OCI-LY1 (cell line): Measurements from ENCODE around the gene TAAR9.

ENCODE experiments used
- H2AFZ ChIP-seq: fragments of 200-600 bp; sonication (generic), shearing (Covaris generic); 2 replicates; pipeline ENCODE4 v1.6.0; 2014; ENCODE audit warnings: antibody characterized with exemption, mild to moderate bottlenecking, low read length
- H3F3A ChIP-seq: fragments of 200-600 bp; sonication (generic), shearing (Covaris generic); 2 replicates; pipeline ENCODE4 v1.6.0; 2014; ENCODE audit warnings: mild to moderate bottlenecking, antibody characterized with exemption, low read length, moderate library complexity; ENCODE audit not compliant: insufficient read depth
- H3K27ac ChIP-seq: fragments of 200-600 bp; sonication (generic); 2 replicates; pipeline ENCODE4 v1.5.1; 2014; ENCODE audit warnings: low read length, mixed run types, mild to moderate bottlenecking, low read depth; ENCODE audit not compliant: poor library complexity, severe bottlenecking
- H3K27me3 ChIP-seq: fragments of 200-600 bp; sonication (generic); 2 replicates; pipeline ENCODE4 v1.6.0; 2014; ENCODE audit warnings: antibody characterized with exemption, mild to moderate bottlenecking, low read length, moderate library complexity; ENCODE audit not compliant: insufficient read depth
- H3K36me3 ChIP-seq: fragments of 200-600 bp; sonication (generic); 2 replicates; pipeline ENCODE4 v1.6.1; 2014; ENCODE audit warnings: mild to moderate bottlenecking, antibody characterized with exemption, low read length, moderate library complexity, mixed read lengths; ENCODE audit not compliant: insufficient read depth
- H3K4me1 ChIP-seq: fragments of 200-600 bp; sonication (generic); 2 replicates; pipeline ENCODE4 v1.5.1; 2014; ENCODE audit warnings: mild to moderate bottlenecking, low read length, moderate library complexity; ENCODE audit not compliant: insufficient read depth, severe bottlenecking
- H3K4me2 ChIP-seq: fragments of 200-600 bp; sonication (generic), shearing (Covaris generic); 2 replicates; pipeline ENCODE4 v1.6.1; 2014; ENCODE audit warnings: low read length
- H3K4me3 ChIP-seq: fragments of 200-600 bp; sonication (generic); 2 replicates; pipeline ENCODE4 v1.5.1; 2014; ENCODE audit warnings: low read length, low read depth, mild to moderate bottlenecking, mixed read lengths; ENCODE audit not compliant: poor library complexity, severe bottlenecking
- H3K79me2 ChIP-seq: fragments of 200-600 bp; shearing (Covaris generic); 2 replicates; pipeline ENCODE4 v1.6.1; 2016; ENCODE audit warnings: mixed run types, low read length, mixed read lengths; ENCODE audit not compliant: insufficient read depth
- H3K9ac ChIP-seq: fragments of 200-600 bp; sonication (generic), shearing (Covaris generic); 2 replicates; pipeline ENCODE4 v1.6.1; 2014; ENCODE audit warnings: mild to moderate bottlenecking, low read length, mixed read lengths
- H3K9me2 ChIP-seq: fragments of 200-600 bp; sonication (generic), shearing (Covaris generic); 2 replicates; pipeline ENCODE4 v1.6.1; 2014; ENCODE audit warnings: low read depth, mild to moderate bottlenecking, low read length, mixed read lengths
- H3K9me3 ChIP-seq: fragments of 200-600 bp; shearing (Covaris generic); 2 replicates; pipeline ENCODE4 v1.6.1; 2014; ENCODE audit warnings: low read length, mixed read lengths
- H4K20me1 ChIP-seq: fragments of 200-600 bp; sonication (generic), shearing (Covaris generic); 2 replicates; pipeline ENCODE4 v1.6.0; 2016; ENCODE audit warnings: mild to moderate bottlenecking, low read length; ENCODE audit not compliant: insufficient read depth
- CTCF ChIP-seq: fragments of 200-600 bp; sonication (generic), shearing (Covaris generic); IDR thresholded peaks from 2 replicates; pipeline ENCODE4 v1.5.1; 2017; ENCODE audit warnings: mild to moderate bottlenecking, antibody characterized with exemption, low read length, moderate library complexity, mixed read lengths
- EZH2 ChIP-seq: fragments of 200-600 bp; sonication (generic), shearing (Covaris generic); IDR thresholded peaks from 2 replicates; pipeline ENCODE4 v1.8.0; 2017; ENCODE audit warnings: borderline replicate concordance, mixed run types, mild to moderate bottlenecking, antibody characterized with exemption, low read length, moderate library complexity, mixed read lengths

TAAR9 gene

GRCh38 chr6:132505158-132505557 lies 32.9 kb upstream of the TAAR9 start:
- H3K9ac ChIP-seq = no peak overlapping the region; the same call in 1 of the 2 replicates
- H4K20me1 ChIP-seq = no peaks in the 10 kb centered on the region
- peaks cover 80% of the 10 kb centered on the region for H3K4me1 ChIP-seq
- H3K9me3 ChIP-seq = no peaks in the 10 kb centered on the region
- H3K27ac ChIP-seq = peak overlapping the region; percentile 60
- peak overlapping the region; percentile 20; the same call in 1 of the 2 replicates for H3K4me2 ChIP-seq
- no peaks in the 10 kb centered on the region for H3F3A ChIP-seq
- peaks cover 65% of the 10 kb centered on the region for H3K79me2 ChIP-seq
- TF ChIP-seq EZH2 (no peak), CTCF (no peak)
- H3K4me3 ChIP-seq = peak overlapping the region; percentile 25
- peaks cover 54% of the 10 kb centered on the region for H3K36me3 ChIP-seq
- H3K27me3 ChIP-seq = no peaks in the 10 kb centered on the region
- no peaks in the 10 kb centered on the region for H3K9me2 ChIP-seq
- H2AFZ ChIP-seq = no peak overlapping the region

- H3K36me3 ChIP-seq = peaks cover 42% of the 10 kb centered on the region
- peak overlapping the region; percentile 60 for H3K27ac ChIP-seq
- no peak for TF ChIP-seq CTCF
- no peak for TF ChIP-seq EZH2
- H4K20me1 ChIP-seq = no peaks in the 10 kb centered on the region
- H3K9me3 ChIP-seq = no peaks in the 10 kb centered on the region
- H3K27me3 ChIP-seq = no peaks in the 10 kb centered on the region
- peaks cover 78% of the 10 kb centered on the region for H3K79me2 ChIP-seq
- H2AFZ ChIP-seq = no peak overlapping the region
- no peaks in the 10 kb centered on the region for H3K9me2 ChIP-seq
- H3K9ac ChIP-seq = peak overlapping the region; percentile 12; the same call in 1 of the 2 replicates
- H3K4me1 ChIP-seq = peaks cover 83% of the 10 kb centered on the region
- no peaks in the 10 kb centered on the region for H3F3A ChIP-seq
- H3K4me3 ChIP-seq = no peak overlapping the region
- H3K4me2 ChIP-seq = peak overlapping the region; percentile 20; the same call in 1 of the 2 replicates
Observed at GRCh38 chr6:132506461-132506860, 31.6 kb upstream of the TAAR9 start.

- Histone ChIP-seq H3K79me2 (peaks cover 85% of the 10 kb centered on the region), H3K4me1 (peaks cover 82% of the 10 kb centered on the region), H3K27me3 (no peaks in the 10 kb centered on the region), H3K9ac (no peak overlapping the region), H2AFZ (no peak overlapping the region), H3K4me3 (no peak overlapping the region), H3K9me2 (no peaks in the 10 kb centered on the region), H4K20me1 (no peaks in the 10 kb centered on the region), H3K27ac (peak overlapping the region; percentile 60), H3F3A (no peaks in the 10 kb centered on the region), H3K9me3 (no peaks in the 10 kb centered on the region), H3K36me3 (peaks cover 35% of the 10 kb centered on the region), H3K4me2 (peak overlapping the region; percentile 20; the same call in 1 of the 2 replicates)
- TF ChIP-seq CTCF (no peak), EZH2 (no peak)
Observed at GRCh38 chr6:132506869-132507808, 30.9 kb upstream of the TAAR9 start.
